ENCODE measurements around the gene TRIM44.

GRCh38 chr11:35615921-35616900 is 46.4 kb upstream of the TRIM44 start:
- TF ChIP-seq CTCF (IDR thresholded peaks at IDR 0.05): peak; percentile 81
- no peak for TF ChIP-seq ZFX (IDR thresholded peaks at IDR 0.05; ENCODE audit: borderline replicate concordance)
